PC-9 (cell line): ENCODE results near the gene TMEM233. TPM values are rescaled to one million over a fixed set of nuclear protein-coding genes. Genes with fewer than 3 reads are reported as not detected.
A peak's percentile ranks its signal among the peaks of the same experiment; 100 is the strongest.

ENCODE experiments used
- BruUV-seq: library from RNA; stranded (reverse); fragments of 400-500 nt; replicated peaks from 2 replicates; lab custom pipeline; 2021; lab: Mats Ljungman, UMichigan
- CTCF ChIA-PET: fragments of 300-600 bp; sonication (Branson Sonifier 250); formaldehyde crosslinking; loops from one replicate; lab custom pipeline; 2022; ENCODE audit warnings: antibody characterized with exemption; lab: Charles Lee
- POLR2A ChIA-PET: fragments of 300-600 bp; sonication (Branson Sonifier 250); formaldehyde crosslinking; loops from one replicate; lab custom pipeline; 2022; ENCODE audit warnings: antibody characterized with exemption; ENCODE audit not compliant: unreplicated experiment; lab: Charles Lee
- DNase-seq, 2 experiments: peaks; one replicate each; pipeline versions ENCODE4 v3.0.0 to v3.0.0-alpha.2; 2015 to 2022; ENCODE audit warnings: mixed read lengths in 1 of 2
- H2AFZ ChIP-seq: fragments of 200-600 bp; sonication (generic); 2 replicates; pipeline ENCODE4 v1.8.1; 2017; ENCODE audit warnings: antibody characterized with exemption
- H3F3A ChIP-seq: fragments of 200-600 bp; sonication (generic); 2 replicates; pipeline ENCODE4 v1.8.1; 2017; ENCODE audit warnings: antibody characterized with exemption, mild to moderate bottlenecking, low read depth; ENCODE audit not compliant: insufficient read depth
- H3K27ac ChIP-seq: fragments of 200-600 bp; sonication (generic); 2 replicates; pipeline ENCODE4 v1.6.1; 2016; ENCODE audit warnings: mixed run types
- H3K27me3 ChIP-seq: fragments of 200-600 bp; sonication (generic); 2 replicates; pipeline ENCODE4 v1.6.1; 2016; ENCODE audit warnings: low read depth, mixed run types; ENCODE audit not compliant: insufficient read depth
- H3K36me3 ChIP-seq: fragments of 200-600 bp; sonication (generic); 2 replicates; pipeline ENCODE4 v1.6.1; 2016; ENCODE audit warnings: low read depth, mixed run types
- H3K4me1 ChIP-seq: fragments of 200-600 bp; sonication (generic); replicated peaks from 2 replicates; pipeline ENCODE4 v1.6.1; 2016; ENCODE audit warnings: mixed run types; ENCODE audit not compliant: insufficient read depth
- H3K4me2 ChIP-seq: fragments of 200-600 bp; sonication (generic); 2 replicates; pipeline ENCODE4 v1.6.1; 2017; ENCODE audit warnings: mixed run types
- H3K4me3 ChIP-seq: fragments of 200-600 bp; sonication (generic); 2 replicates; pipeline ENCODE4 v1.6.1; 2016; ENCODE audit warnings: mixed run types
- H3K79me2 ChIP-seq: fragments of 200-600 bp; sonication (generic); 2 replicates; pipeline ENCODE4 v1.6.1; 2017; ENCODE audit warnings: low read depth, mixed run types
- H3K9me2 ChIP-seq: fragments of 200-600 bp; sonication (generic); 2 replicates; pipeline ENCODE4 v1.8.1; 2017; ENCODE audit warnings: mild to moderate bottlenecking; ENCODE audit not compliant: insufficient read depth
- H3K9me3 ChIP-seq: fragments of 200-600 bp; sonication (generic); 2 replicates; pipeline ENCODE4 v1.8.1; 2016; ENCODE audit warnings: low read depth; ENCODE audit not compliant: insufficient read depth
- H4K20me1 ChIP-seq: fragments of 200-600 bp; sonication (generic); 2 replicates; pipeline ENCODE4 v1.8.1; 2017; ENCODE audit not compliant: insufficient read depth
- EZH2 ChIP-seq: fragments of 200-600 bp; sonication (generic); IDR thresholded peaks from 2 replicates; pipeline ENCODE4 v1.8.0; 2017; ENCODE audit warnings: antibody characterized with exemption, low read depth
- intact Hi-C: fragments of 100-400 bp; cut with micrococcal nuclease; formaldehyde crosslinking; loops from one replicate; pipeline ENCODE4 v1.10.0; 2022; ENCODE audit not compliant: unreplicated experiment
- total RNA-seq: library from RNA; stranded (reverse); gene quantifications from 2 replicates; pipeline ENCODE4 v1.2.3, GENCODE V29; 2021
- TF ChIP-seq, protein P1 (sequence below): fragments of 200-600 bp; sonication (generic); conservative IDR thresholded peaks from 2 replicates; pipeline ENCODE4 v1.6.1; 2017; ENCODE audit warnings: mixed run types, antibody characterized with exemption, mild to moderate bottlenecking, moderate library complexity

TMEM233 gene
- total RNA-seq, 1 experiment from 2014 or later = not detected

DNA sequence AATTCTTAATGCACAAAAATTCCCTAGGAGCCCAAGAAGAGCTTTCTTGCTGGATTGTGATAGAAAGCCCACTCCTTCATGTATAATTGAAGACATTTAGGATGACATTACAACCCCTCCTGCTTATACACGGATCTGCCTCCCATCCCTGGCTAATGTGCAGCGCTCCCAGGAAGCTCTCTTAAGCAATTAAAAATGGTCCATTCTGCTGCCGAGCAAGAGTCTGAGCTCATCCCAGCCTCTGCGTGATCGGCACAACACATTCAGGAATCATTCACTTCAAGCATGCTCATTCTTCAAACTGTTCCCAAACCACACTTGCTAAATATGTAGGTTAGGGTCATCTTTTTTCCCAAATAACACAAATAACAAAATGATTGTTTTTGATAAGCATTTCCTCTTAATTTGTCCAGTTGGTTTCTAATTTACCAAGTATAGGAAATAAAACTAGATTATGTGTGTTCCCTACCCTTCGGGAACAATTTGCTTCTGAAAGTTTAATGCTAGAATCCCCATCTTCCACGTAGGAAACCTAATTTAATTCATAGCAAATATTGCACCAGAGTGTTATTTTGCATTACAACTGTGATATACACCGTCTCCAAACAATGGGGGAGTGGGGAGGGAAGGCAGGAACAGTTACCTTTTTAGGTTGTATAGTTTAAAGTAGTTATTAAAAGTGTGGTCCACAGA is 17.3 kb upstream of the TMEM233 start:
- BruUV-seq = no TSS peak
- no peak overlapping the region for H3K4me2 ChIP-seq
- H3K27me3 ChIP-seq = no peaks in the 10 kb centered on the region; the same call in 1 of the 2 replicates
- intact Hi-C loops = no loop called here
- ChIA-PET POLR2A (no interaction called here), CTCF (no interaction called here)
- no peaks in the 10 kb centered on the region for H3K4me1 ChIP-seq
- no peaks in the 10 kb centered on the region for H4K20me1 ChIP-seq
- H3K9me3 ChIP-seq = no peaks in the 10 kb centered on the region
- no peak overlapping the region for H3K4me3 ChIP-seq
- no peaks in the 10 kb centered on the region for H3K36me3 ChIP-seq
- no peak for TF ChIP-seq EZH2
- no peaks in the 10 kb centered on the region for H3K9me2 ChIP-seq
- DNase-seq = no peak
- H2AFZ ChIP-seq = no peak overlapping the region
- H3F3A ChIP-seq = no peaks in the 10 kb centered on the region
- H3K79me2 ChIP-seq = no peaks in the 10 kb centered on the region
- H3K27ac ChIP-seq = no peak overlapping the region

DNA sequence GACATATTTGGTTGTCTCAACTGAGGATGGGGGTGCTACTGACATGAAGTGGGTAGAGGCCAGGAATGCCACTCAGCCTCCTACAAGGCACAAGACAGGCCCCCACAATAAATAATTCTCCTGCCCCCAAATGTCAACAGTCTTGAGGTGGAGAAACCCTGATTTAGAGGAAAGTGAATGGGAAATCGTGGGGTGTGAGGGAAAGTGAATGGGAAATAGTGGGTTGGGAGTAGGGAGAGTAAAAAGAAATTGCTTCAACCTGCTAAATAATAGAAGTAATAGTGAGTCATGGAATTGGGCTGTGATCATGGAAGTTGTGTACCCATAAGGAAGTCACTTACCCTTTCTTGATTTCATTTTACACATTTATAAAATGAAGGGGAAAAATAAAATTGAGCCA is 16.7 kb upstream of the TMEM233 start:
- H3K27ac ChIP-seq = no peak overlapping the region
- H3K4me1 ChIP-seq = no peaks in the 10 kb centered on the region
- no TSS peak for BruUV-seq
- TF ChIP-seq EZH2 = no peak
- TF ChIP-seq, protein P1, sequence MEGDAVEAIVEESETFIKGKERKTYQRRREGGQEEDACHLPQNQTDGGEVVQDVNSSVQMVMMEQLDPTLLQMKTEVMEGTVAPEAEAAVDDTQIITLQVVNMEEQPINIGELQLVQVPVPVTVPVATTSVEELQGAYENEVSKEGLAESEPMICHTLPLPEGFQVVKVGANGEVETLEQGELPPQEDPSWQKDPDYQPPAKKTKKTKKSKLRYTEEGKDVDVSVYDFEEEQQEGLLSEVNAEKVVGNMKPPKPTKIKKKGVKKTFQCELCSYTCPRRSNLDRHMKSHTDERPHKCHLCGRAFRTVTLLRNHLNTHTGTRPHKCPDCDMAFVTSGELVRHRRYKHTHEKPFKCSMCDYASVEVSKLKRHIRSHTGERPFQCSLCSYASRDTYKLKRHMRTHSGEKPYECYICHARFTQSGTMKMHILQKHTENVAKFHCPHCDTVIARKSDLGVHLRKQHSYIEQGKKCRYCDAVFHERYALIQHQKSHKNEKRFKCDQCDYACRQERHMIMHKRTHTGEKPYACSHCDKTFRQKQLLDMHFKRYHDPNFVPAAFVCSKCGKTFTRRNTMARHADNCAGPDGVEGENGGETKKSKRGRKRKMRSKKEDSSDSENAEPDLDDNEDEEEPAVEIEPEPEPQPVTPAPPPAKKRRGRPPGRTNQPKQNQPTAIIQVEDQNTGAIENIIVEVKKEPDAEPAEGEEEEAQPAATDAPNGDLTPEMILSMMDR = no peak
- ChIA-PET CTCF (no interaction called here), POLR2A (no interaction called here)
- no peak overlapping the region for H3K4me3 ChIP-seq
- no peaks in the 10 kb centered on the region for H3K9me2 ChIP-seq
- H4K20me1 ChIP-seq = no peaks in the 10 kb centered on the region
- H3K36me3 ChIP-seq = no peaks in the 10 kb centered on the region
- no peaks in the 10 kb centered on the region for H3F3A ChIP-seq
- no peak overlapping the region for H2AFZ ChIP-seq
- H3K9me3 ChIP-seq = no peaks in the 10 kb centered on the region
- H3K79me2 ChIP-seq = no peaks in the 10 kb centered on the region
- H3K4me2 ChIP-seq = no peak overlapping the region
- no peak for DNase-seq
- no peaks in the 10 kb centered on the region; the same call in 1 of the 2 replicates for H3K27me3 ChIP-seq
- intact Hi-C loops = no loop called here

DNA sequence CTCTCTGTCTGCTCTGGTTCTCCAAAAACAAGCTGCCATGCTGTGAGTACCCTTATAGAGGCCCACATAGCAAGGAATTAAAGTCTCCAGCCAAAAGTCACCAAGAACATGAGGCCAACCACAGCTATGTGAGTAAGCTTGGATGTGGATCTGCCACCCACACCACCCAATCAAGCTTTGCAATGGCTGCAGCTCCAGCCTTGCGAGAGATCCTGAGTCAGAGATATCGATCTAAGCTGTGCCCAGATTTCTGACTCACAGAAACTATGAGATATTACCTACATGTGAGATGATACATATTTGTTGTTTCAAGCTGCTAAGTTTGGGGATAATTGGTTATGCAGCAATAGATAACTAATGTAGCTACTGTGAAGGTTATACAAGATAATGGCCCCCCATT is 15.5 kb upstream of the TMEM233 start:
- Histone ChIP-seq H3K27me3 (no peaks in the 10 kb centered on the region; the same call in 1 of the 2 replicates), H3K4me1 (no peaks in the 10 kb centered on the region), H3F3A (no peaks in the 10 kb centered on the region), H3K9me2 (no peaks in the 10 kb centered on the region), H3K9me3 (no peaks in the 10 kb centered on the region), H4K20me1 (no peaks in the 10 kb centered on the region), H3K4me2 (no peak overlapping the region), H3K79me2 (no peaks in the 10 kb centered on the region), H2AFZ (no peak overlapping the region), H3K36me3 (no peaks in the 10 kb centered on the region), H3K4me3 (no peak overlapping the region), H3K27ac (no peak overlapping the region)
- ChIA-PET POLR2A (no interaction called here), CTCF (no interaction called here)
- intact Hi-C loops = no loop called here
- no TSS peak for BruUV-seq
- peak in 1 of 2 experiments; percentile 69 for DNase-seq
- TF ChIP-seq EZH2 = no peak
- TF ChIP-seq, protein P1 = no peak

DNA sequence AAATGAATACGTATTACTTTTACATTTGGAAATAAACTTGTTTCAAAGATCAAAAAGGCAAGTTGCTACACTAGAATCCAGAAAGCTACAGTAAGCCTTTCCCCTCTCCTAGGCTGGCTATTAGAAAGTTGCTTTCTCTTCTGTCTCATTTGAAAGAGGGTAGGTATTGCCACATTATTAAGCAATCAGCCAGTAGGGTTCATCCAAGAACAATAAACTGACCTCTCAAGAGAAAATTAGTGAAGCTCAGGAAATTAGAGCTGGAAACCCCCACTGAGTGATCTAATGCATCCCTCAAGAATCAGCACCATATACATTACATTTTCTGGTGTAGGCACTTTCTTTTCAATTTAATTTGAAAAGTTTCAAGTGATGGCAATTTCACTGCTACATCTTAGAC is 4.5 kb upstream of the TMEM233 start:
- no peak for DNase-seq
- H3K79me2 ChIP-seq = no peaks in the 10 kb centered on the region
- H3K4me2 ChIP-seq = no peak overlapping the region
- peaks cover 21% of the 10 kb centered on the region for H3K27me3 ChIP-seq
- H3K9me3 ChIP-seq = no peaks in the 10 kb centered on the region
- no TSS peak for BruUV-seq
- H4K20me1 ChIP-seq = no peaks in the 10 kb centered on the region
- no peaks in the 10 kb centered on the region for H3F3A ChIP-seq
- intact Hi-C loops = no loop called here
- no peak overlapping the region for H3K27ac ChIP-seq
- no peaks in the 10 kb centered on the region for H3K36me3 ChIP-seq
- no peak overlapping the region for H2AFZ ChIP-seq
- no peaks in the 10 kb centered on the region for H3K4me1 ChIP-seq
- no peak overlapping the region for H3K4me3 ChIP-seq
- TF ChIP-seq, protein P1 = no peak
- TF ChIP-seq EZH2 = no peak
- ChIA-PET CTCF (no interaction called here), POLR2A (no interaction called here)
- H3K9me2 ChIP-seq = no peaks in the 10 kb centered on the region
